H1 (cell line): ENCODE results near the gene LRRK1.

ENCODE experiments used
- ATF2 ChIP-seq: IDR thresholded peaks from 2 replicates; pipeline ENCODE4 v1.6.1; 2012; ENCODE audit warnings: low read length, inconsistent platforms
- CBX5 ChIP-seq: fragments of 300-800, 300-1000 bp; sonication (generic); IDR thresholded peaks from 2 replicates; pipeline ENCODE4 v1.7.1; 2016; ENCODE audit warnings: antibody characterized with exemption, low read length, low read depth
- CBX8 ChIP-seq: fragments of 300-800, 300-1000 bp; sonication (generic); IDR thresholded peaks from 2 replicates; pipeline ENCODE4 v1.7.1; 2016; ENCODE audit warnings: low read depth, low read length, borderline replicate concordance
- CREB1 ChIP-seq: IDR thresholded peaks from 2 replicates; pipeline ENCODE4 v1.6.1; 2012; ENCODE audit warnings: inconsistent platforms
- CTCF ChIP-seq, 3 experiments: IDR thresholded peaks; 1 replicate in 2 of 3; 2 replicates in 1 of 3; pipeline versions ENCODE4 v1.5.1 to v1.6.1; 2011; ENCODE audit warnings: low read length in 3 of 3, mild to moderate bottlenecking in 3 of 3, inconsistent platforms in 2 of 3, low read depth in 1 of 3, moderate library complexity in 1 of 3; ENCODE audit not compliant: insufficient read depth in 1 of 3; ENCODE audit errors: control extremely low read depth in 1 of 3
- E2F6 ChIP-seq: IDR thresholded peaks from 2 replicates; pipeline ENCODE4 v1.6.1; 2012; ENCODE audit warnings: inconsistent platforms
- MAFK ChIP-seq: IDR thresholded peaks from 2 replicates; pipeline ENCODE4 v1.6.1; 2012; ENCODE audit warnings: low read depth, mild to moderate bottlenecking, improper control_type of control experiment, low read length
- MAX ChIP-seq: IDR thresholded peaks from 2 replicates; pipeline ENCODE4 v1.6.1; 2012; ENCODE audit warnings: inconsistent platforms
- POLR2A ChIP-seq, 2 experiments: IDR thresholded peaks; 1 replicate in 1 of 2; 2 replicates in 1 of 2; pipeline ENCODE4 v1.6.1; 2011; ENCODE audit warnings: low read depth in 2 of 2, low read length in 2 of 2, mild to moderate bottlenecking in 2 of 2; ENCODE audit errors: control extremely low read depth in 1 of 2
- SP1 ChIP-seq: IDR thresholded peaks from 2 replicates; pipeline ENCODE4 v1.6.1; 2011; ENCODE audit warnings: low read depth, low read length
- YY1 ChIP-seq: IDR thresholded peaks from 2 replicates; pipeline ENCODE4 v1.6.1; 2011; ENCODE audit warnings: low read depth, mild to moderate bottlenecking, low read length

GRCh38 chr15:100878130-100878529 is 41.0 kb upstream of the LRRK1 start:
- TF ChIP-seq CTCF (IDR thresholded peaks at IDR 0.05; ENCODE audit: control extremely low read depth in 1 of 3, insufficient read depth in 1 of 3, low read depth in 1 of 3, low read length in 3 of 3), result no peak
- no peak for TF ChIP-seq CREB1
- TF ChIP-seq MAFK, result no peak
- no peak for TF ChIP-seq ATF2
- TF ChIP-seq CBX5, result no peak
- no peak for TF ChIP-seq SP1
- TF ChIP-seq POLR2A (IDR thresholded peaks at IDR 0.05; ENCODE audit: control extremely low read depth in 1 of 2, low read depth in 2 of 2, low read length in 2 of 2), result no peak
- TF ChIP-seq E2F6, result no peak
- no peak for TF ChIP-seq CBX8
- no peak for TF ChIP-seq YY1
- TF ChIP-seq MAX, result no peak
